GM18858 (cell line): Measurements from ENCODE around the gene HDAC4.
"Not testable (repeated sequence)": the region's sequence is repeated elsewhere in the genome, so short reads cannot be mapped to it uniquely, and the experiment has no call there.

ENCODE experiments used
- ATAC-seq: cut with Tn5 transposase; IDR thresholded peaks from one replicate; pipeline ENCODE4 v1.9.1; 2021; ENCODE audit not compliant: unreplicated experiment

The HDAC4 gene

GRCh38 chr2:239400596-239401066, at the start of gene HDAC4:
HDAC4 (minus strand) TSS chr2:239401020; CDS start chr2:239352699, 48,321 bp downstream.
- ATAC-seq = no peak

DNA sequence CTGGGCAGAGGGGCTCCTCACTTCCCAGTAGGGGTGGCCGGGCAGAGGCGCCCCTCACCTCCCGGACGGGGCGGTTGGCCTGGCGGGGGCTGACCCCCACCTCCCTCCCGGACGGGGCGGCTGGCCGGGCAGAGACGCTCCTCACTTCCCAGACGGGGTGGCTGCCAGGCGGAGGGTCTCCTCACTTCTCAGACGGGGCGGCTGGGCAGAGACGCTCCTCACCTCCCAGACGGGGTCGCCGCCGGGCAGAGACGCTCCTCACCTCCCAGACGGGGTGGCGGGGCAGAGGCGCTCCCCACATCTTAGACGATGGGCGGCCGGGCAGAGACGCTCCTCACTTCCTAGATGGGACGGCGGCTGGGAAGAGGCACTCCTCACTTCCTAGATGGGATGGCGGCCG, 48.6 kb upstream of the HDAC4 start:
- not testable (repeated sequence) for ATAC-seq

GRCh38 chr2:239445771-239446524, 45.1 kb upstream of the HDAC4 start:
- ATAC-seq = no peak

DNA sequence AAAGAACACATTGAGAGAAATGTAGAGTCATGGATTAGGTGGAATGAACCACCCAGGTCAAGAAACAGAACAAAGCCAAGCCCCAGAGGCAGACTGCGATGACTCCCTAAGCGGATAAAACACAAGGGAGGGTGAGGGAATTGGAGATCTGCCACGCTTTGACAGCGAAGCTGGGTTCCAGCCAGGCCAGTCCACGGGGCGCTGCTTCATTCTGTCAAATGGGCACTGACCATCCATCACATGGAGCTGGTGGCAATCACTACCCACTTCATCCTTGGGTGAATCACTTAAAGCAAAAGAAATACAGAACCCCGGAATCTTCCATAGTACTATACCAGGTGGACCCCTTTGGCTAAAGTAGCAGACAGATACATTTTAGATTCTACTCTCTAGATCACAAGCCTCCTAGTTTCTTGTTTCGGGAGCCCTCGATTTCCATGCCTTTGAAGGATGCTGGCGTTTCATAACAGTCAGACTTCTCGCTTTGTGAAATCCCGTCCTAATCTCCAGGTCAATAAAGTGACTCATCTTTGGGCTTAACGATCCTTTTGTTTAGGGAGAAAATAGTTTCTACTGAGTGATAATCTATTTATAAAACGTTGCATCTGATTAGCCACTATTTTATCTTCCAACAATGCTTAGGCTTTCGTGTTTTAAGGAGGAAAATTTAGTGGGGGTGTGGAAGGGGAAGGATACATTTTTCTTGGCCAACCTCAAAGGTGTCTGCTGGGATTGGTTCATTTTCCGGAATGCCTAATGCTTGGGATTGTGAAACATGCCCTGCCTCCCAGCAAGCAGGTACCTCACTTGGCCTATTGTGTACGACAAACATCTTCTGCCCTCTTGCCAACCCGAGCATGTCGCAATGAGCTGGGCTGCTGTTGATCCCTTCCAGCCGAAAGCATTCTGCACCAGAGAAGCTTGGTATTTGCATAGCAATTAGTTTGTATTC, 44.1 kb upstream of the HDAC4 start:
- no peak for ATAC-seq

DNA sequence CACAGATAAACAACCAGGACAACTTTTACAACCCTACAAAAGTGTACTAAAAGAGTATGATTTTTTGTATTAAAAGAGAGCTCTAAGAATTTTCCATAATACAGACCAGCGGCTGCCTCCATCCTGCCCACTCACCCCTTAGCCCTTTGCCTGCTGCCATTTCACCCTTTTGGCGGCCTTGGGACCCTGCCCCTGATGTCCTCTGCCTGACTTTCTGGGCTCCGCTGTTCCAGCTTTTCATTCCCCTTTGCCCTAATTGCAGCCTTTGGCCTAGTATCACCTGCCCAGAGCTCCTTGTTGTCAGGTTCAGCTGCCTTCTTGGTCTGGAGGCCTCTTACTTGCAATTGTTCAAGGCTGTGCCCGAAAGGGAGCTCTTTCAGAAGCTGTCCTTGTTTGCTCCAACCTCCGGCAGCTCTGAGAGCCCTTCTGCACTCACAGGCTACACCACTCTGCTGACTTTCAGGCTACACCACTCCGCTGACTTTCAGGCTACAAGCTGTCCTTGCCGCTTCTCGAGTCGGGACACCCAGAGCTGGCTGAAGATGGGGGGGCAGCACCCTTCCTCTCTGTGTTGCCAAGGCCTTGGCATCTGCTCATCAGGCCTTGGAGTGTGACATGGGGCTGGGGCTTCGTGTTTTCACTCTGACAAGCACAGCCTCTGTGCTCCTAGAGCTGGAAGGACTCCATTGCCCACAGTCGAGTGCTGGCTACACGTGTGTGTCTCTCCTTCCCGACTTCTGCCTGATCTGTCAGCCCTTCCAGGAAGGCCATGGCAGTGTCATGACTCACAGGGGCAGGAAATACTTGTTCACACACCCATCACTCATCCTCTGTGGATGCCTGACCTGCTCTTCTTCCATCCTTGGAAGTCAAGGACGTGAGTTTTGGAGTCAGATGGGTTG, 43.1 kb upstream of the HDAC4 start:
- no peak for ATAC-seq

- no peak for ATAC-seq
Measured at GRCh38 chr2:239443102-239443620, 42.3 kb upstream of the HDAC4 start.

GRCh38 chr2:239442192-239442591, 41.4 kb upstream of the HDAC4 start:
- no peak for ATAC-seq

DNA sequence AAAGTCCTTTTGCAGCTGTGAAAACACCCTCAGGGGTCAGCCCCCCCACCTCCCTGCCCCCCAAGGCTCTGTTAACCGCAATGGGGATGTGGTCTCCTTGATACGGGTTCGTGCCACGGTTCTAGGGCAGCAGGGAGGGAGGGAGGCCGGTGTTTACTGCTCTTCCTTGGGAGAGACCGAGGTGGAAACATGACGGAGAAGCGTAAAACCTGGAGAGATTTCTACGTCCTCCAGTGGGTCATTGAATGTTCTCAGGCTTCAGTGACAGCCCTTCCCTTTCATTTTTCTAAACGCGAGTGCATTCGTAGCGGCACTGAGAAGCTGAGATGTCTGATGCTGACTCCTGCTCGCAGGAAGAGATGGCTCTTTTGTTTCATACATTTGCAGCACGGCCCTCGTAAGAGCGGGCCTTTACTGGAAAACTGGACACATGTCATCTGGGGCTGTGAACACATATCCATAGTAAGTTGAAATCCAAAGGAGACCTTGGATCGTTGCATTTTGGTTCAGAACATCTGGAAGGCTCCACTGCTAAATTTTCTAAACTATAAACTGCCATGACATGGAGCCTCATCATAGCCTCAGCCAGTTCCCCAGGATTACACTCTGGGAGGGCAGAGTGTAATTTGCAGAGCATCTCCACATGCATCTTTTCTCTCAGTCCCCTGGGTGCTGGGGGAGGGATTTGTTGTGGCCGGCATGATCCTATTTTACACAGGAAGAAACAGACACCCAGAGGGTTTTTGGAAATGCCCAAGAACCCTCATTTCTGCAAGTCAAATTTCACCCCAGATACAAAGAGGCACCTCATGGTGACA, 40.6 kb upstream of the HDAC4 start:
- no peak for ATAC-seq

DNA sequence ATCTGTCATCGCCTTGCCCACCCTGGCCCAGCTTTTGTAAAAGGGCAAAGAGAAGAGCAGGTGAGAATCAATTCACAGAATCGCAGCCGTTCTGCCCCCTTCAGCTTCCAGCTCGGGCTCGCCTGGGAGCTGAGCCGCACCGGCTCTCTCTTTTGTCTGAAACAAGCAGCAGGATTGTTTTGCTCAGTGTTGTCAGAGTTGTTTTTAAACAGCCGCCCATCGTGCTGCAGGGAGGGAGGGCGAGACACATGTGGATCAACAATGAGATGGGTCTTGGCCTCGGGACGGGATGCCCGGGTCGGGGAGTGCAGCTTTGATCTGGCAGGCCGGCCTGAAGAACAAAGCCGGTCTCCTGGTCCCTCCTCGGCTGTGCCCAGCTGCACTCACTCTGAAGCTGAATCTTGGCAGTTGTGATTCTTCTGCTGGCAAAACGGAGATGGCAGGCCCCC, 39.7 kb upstream of the HDAC4 start:
- ATAC-seq = no peak

DNA sequence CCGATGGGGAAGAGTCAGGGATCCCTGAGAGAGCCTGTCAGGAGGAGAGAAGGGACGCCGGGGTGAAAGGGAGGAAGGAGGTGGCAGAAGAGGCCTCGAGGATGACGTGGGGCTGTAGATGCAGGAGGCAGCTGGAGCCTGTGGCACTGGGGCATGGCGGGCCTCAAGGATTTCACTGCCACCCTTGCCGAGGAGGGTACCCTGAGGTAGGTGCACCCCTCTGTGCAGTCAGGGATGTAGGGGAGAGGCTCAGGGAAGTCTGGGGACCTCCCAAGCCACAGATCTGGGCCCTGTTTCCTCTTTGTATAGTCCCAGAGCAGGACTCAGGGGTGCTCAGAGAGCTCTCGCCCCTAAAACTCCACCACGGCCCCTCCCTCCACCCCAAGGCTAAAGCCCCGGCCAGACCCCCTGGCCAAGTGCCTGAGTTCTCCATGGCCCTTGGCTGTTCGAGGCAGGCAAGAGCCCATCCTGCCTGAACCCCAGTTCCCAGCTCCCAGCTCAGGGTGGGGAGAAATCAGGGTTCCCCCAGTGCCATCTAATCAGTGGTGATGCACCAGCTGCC, 39.0 kb upstream of the HDAC4 start:
- no peak for ATAC-seq

DNA sequence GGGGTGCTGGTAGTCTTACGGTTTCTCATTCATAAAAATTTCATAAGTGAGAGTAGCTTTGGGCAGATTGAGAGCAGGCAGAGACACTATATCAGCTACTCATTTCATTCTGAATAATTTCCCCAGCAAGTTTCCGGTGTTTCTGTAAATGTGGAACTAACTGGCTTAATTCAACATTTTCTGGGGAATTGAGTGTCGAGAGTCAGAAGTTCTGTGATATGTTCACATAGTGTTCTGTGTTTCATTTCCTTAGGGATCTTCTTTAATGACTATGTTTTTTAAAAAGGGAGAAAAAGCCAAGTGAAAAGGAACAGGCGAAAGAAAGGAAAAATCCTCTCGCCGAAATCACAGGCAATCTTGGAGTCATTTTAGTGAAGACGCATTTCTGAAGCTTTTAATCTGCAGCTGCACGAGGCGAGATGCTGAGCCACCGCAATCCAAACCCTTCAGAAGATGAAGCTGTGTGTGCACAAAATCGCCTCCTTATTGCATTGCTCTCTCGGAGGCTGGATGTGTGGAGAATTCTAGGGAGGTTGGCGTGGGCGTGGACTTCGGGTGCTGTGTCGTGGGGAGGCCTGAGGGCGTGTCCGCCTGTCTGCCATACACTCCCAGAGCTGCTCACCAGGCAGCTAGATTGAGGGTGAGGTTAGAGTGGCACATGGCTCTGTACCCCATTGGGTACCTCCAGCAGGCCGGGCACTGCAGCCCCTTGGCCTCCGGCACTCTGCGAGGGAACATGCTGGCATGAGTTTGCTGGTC, 38.4 kb upstream of the HDAC4 start:
- ATAC-seq = no peak

- ATAC-seq = no peak
Measured at GRCh38 chr2:239438368-239438767, 37.5 kb upstream of the HDAC4 start.

GRCh38 chr2:239436669-239437335, 36.0 kb upstream of the HDAC4 start:
- ATAC-seq = no peak

DNA sequence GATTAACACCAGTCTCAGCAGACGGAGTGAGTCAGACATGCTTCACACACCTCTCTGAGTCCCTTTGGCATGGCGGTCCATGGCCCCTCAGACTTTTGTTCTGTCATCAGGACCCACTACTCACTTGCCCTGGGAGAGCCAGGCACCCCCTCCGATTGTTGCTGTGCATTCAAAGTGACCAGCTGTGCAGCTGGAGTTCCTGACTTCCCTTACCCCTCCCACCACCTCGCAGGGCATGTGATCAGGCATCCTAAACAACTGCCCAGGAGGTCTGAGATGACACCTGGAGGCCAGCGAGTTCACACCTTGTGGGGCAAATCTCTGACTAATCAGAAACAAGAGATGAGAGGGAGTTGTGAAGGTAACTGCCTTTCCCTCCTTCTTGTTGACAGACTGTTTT, 35.3 kb upstream of the HDAC4 start:
- no peak for ATAC-seq

GRCh38 chr2:239433777-239434403, 33.1 kb upstream of the HDAC4 start:
- ATAC-seq = no peak

GRCh38 chr2:239432174-239432573, 31.4 kb upstream of the HDAC4 start:
- no peak for ATAC-seq

- no peak for ATAC-seq
Measured at GRCh38 chr2:239431536-239431935, 30.7 kb upstream of the HDAC4 start.
